Raji (cell line): ENCODE data around the gene SLC66A2.

Experiments used
- POLR2A ChIP-seq: IDR thresholded peaks from 2 replicates; pipeline ENCODE4 v1.6.1; 2011; ENCODE audit warnings: low read depth, low read length, control low read depth; ENCODE audit not compliant: insufficient read depth

The SLC66A2 gene

DNA sequence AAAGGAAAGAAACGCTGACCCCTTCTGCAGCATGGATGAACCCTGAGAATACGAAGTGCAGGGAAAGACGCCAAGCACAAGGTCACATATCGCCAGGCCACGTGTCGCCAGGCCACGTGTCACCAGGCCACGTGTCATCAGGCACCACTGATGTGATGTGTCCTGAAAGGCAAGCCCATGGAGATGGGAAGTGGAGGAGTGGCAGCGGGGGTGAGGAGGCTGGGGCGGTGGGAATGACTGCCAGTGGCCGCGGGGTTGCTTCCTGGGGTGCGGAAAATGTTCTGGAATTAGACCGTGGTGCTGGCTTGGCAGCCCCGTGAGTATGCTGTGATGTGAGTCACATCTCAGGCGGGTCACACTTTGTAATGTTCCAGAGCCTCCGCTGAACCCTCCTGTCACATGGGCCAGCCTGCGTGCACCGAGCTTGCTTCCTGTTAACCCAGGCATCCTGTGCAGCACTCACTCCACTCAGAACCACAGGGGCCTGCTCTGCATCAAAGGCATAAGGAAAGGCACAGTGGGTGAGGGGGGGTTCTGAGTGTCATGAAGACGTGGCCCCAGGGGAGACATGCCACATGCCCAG lies 39.0 kb downstream of the SLC66A2 start:
- TF ChIP-seq POLR2A = no peak

DNA sequence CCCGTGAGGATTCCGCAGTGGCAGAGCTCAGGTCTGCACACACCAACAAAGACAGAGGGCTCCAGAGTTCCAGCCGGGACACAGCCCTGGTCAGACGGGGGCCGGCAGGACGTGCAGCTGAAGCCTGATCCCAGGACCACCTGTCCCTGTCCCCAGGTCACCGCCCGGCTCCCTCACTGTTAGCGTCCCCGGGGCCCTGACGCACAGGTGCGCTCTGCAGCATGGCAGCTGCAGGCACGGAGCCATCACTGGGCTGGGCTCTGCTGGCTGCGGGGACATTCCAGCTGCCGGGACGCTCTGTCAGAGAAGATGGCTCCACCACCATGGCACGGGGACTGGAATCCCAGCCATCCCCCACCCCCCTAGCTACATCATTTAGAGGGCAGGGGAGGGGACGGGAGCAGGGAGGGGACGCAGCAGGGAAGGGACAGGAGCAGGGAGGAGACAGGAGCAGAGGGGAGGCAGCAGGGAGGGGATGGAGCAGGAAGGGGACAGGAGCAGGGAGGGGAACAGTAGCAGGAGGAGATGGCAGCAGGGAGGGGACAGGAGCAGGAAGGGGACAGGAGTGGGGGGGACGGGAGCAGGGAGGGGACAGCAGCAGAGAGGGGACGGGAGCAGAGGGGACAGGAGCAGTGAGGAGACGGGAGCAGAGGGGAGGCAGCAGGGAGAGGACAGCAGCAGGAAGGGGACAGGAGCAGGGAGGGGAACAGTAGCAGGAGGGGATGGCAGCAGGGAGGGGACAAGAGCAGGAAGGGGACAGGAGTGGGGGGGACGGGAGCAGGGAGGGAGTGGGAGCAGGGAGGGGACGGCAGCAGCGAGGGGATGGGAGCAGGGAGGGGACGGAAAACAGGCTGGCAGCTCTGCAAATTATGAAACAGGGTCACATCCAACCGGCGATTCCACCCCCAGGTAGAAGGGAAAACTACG lies 39.8 kb downstream of the SLC66A2 start:
- TF ChIP-seq POLR2A = no peak

- no peak for TF ChIP-seq POLR2A
Observed at GRCh38 chr18:79910563-79911343, 40.7 kb downstream of the SLC66A2 start.

- no peak for TF ChIP-seq POLR2A
Observed at GRCh38 chr18:79906706-79907105, 44.7 kb downstream of the SLC66A2 start.

DNA sequence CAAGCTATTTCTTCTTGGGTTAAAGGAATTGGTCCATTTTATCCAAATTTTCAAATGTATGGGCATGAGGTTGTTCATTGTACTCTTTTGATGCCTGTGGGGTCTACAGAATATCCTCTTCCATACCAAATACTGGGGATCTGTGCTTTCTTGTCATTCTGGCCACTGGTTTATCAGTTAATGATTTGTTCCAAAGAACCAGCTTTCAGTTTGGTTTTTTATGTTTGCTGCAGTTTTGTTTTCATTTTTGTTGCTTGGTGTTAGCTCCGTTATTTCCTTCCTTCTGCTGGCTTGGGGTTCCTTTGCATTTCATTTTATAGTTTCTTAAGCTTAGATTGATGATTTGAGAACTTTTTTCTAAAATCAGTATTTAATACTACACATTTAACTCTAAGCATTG lies 45.5 kb downstream of the SLC66A2 start:
- TF ChIP-seq POLR2A = no peak

DNA sequence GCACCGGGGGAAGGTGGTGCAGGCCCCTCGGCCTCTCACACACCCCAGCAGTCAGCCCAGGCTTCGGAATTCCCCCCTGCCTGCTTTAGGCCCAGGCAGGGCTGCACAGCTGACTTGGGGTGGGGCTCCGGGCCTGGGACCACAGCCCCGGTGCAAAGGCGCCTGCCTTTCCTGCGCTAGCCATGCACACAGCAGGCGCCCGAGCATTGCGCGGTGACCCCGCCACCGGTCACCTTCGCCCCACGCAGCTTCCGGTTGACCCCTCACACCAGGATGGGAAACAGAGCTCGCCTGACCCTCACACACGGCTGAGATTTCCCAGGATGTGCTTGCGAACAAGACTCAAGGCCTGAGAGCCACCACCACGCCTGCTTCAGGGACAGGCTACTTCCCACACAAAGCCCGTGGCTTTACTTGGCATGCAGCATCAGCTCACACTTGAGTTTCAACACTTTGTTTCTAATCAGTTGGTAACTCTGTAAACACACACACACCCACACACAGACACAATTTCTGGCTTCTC lies 46.0 kb downstream of the SLC66A2 start:
- TF ChIP-seq POLR2A = no peak

DNA sequence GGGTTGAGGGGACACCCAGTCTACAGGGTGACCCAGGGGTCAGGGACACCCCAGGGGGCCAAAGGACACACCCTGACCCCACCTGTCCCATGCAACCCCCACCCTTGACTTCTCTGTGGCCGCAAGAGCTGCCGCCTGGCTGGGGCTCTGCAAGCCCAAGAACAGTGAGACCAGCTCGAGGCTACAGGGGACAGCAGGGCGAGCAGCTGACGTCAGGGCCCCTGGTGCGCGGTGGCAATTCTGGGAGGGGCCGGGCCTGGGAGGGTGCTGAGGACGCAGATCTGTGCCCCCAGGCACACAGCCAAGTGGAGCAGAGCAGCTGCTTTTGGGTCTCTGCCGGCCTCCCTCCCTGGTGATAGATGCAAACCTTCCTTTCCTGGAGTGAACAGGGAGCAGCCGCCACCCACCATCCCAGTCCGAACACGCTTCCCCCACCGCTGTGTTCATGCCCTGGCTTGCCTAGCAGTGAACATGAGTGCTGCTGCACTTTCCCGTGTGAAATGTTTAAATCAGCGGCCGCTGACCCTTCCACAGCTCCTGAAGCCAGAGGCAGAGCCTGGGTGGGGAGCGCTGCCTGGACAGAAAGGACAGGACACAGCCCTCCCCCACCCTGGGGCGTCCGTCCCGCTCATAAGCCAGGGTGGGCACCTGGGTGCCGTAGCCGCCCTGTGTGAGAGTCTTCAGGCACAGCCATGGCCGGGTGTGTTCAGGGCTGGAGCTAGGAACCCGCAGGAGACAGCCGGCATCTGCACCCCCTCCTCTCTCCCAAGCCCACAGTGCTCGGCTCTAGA lies 46.9 kb downstream of the SLC66A2 start:
- TF ChIP-seq POLR2A = no peak

GRCh38 chr18:79903787-79904356 lies 47.6 kb downstream of the SLC66A2 start:
- TF ChIP-seq POLR2A = no peak

DNA sequence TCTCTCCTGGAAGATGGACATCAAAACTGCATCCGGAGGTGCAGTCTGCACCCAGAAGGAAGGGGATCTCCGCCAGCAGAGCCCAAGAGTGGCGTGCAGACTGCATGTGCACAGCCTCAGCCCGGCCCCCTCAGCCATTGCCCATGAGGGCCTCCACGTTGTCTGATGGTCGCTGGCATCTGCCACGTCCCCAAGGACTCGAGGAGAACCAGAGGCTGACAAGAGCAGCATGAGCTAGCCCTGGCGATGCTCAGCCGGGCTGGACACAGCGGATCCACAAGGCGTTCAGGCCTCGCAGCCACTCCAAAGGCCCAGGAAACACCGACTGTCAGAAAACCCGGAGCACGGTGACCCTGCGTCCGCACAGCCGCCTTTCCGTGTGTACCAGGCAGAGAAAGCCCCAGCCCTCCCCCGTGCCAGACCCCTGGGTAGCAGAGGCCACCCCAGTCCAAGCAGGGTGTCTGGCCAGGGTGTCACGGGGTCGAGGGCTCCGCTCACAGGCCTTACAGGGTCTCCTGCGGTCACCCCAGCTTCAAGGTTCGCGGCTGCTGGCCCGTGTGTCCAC lies 48.3 kb downstream of the SLC66A2 start:
- TF ChIP-seq POLR2A = no peak

DNA sequence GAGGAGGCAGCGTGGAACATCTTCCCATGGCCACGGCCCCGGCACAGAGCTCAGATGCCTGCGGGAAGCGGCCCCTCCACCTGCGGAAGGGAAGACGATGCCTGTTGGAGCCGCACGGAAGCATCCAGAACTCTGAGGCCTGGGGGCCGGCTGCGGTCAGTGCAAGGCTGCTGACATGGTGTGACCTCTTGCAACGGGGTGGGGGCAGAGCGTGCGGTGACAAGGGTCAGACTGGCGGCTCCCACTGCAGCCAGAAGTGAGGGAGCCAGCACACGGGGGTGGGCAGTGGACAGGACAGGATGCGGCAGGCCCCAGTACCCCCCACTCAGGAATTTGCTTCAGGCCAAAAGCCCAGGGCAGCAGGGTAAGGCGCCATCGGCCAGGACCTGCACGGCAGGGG lies 48.8 kb downstream of the SLC66A2 start:
- no peak for TF ChIP-seq POLR2A

GRCh38 chr18:79902075-79902474 lies 49.4 kb downstream of the SLC66A2 start:
- TF ChIP-seq POLR2A = no peak

- no peak for TF ChIP-seq POLR2A
Observed at GRCh38 chr18:79901665-79902064, 49.8 kb downstream of the SLC66A2 start.

DNA sequence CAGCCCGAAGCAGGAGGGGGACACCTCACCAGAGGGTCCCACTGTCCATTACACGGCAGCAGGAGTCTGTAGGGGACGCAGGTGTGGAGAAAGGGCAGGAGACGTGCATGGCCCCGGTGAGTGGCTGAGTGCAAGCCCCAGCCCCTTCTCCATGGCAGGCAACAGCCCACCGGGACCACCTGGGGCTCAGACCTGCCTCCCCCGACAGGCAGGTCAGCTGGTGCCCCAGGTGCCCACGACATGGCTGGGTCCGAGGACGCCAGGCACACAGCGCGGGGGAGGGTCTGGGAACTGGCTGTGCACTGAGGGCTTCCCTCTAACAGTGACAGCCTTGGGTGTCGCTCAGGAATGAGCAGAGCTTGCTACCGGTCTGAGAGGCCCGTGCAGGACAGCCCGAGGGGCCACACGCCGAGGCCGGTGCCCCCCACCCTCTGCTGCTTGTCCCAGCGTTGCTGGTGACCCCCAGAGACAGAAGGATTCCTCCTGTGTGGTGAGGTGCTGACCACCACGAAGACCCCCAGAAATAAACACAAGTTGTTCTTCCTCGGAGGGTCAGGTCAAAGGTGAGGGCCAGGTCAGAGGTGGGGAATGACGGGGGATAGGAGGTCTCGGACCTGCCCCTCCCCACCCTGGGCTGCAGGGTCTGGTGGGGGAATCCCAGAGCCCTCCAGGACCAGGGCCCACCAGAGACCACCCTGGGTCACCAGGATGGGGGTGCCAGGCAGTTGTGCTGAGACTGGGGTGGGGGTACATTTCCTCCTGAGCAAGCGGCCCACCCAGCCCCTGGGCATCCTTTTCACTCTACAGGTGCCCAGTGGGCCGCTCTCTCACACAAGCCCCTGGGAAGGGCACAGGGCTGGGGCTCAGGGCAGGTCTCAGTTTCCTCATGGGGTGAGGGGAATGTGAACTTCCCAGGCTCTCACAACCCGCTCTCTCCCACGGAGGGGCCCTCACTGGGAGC lies 50.6 kb downstream of the SLC66A2 start:
- no peak for TF ChIP-seq POLR2A
